ENCODE results near the gene RGS18.
A peak's percentile ranks its signal among the peaks of the same experiment; 100 is the strongest.

RGS18 gene

DNA sequence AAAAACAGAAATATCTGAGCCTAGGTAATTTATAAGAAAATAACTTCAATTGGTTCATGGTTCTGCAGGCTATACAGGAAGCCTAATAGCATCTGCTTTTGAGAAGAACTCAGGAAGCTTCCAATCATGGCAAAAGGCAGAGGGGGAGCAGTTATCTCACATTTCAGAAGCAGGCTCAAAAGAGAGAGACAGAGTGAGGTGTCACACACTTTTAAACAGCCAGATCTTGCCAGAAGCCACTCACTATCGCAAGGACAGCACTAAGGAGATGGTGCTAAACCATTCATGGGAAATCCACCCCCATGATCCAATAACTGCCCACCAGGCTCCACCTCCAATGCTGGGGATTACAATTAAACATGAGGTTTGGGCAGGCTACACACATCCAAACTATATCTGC is 25.5 kb downstream of the RGS18 start:
- DNase-seq (ENCODE audit: low read depth): no peak
- no peak overlapping the region for H3K4me3 ChIP-seq (ENCODE audit: low read depth, low read length)
- TF ChIP-seq MAX (IDR thresholded peaks at IDR 0.05; ENCODE audit: low read depth, low read length): no peak
- no peak for TF ChIP-seq MYC (IDR thresholded peaks at IDR 0.05; ENCODE audit: low read depth, low read length)
- TF ChIP-seq, protein P1, sequence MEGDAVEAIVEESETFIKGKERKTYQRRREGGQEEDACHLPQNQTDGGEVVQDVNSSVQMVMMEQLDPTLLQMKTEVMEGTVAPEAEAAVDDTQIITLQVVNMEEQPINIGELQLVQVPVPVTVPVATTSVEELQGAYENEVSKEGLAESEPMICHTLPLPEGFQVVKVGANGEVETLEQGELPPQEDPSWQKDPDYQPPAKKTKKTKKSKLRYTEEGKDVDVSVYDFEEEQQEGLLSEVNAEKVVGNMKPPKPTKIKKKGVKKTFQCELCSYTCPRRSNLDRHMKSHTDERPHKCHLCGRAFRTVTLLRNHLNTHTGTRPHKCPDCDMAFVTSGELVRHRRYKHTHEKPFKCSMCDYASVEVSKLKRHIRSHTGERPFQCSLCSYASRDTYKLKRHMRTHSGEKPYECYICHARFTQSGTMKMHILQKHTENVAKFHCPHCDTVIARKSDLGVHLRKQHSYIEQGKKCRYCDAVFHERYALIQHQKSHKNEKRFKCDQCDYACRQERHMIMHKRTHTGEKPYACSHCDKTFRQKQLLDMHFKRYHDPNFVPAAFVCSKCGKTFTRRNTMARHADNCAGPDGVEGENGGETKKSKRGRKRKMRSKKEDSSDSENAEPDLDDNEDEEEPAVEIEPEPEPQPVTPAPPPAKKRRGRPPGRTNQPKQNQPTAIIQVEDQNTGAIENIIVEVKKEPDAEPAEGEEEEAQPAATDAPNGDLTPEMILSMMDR (IDR thresholded peaks at IDR 0.05; ENCODE audit: low read depth, low read length): no peak
- TF ChIP-seq POLR2A (IDR thresholded peaks at IDR 0.05; ENCODE audit: extremely low read depth, insufficient read length): no peak

DNA sequence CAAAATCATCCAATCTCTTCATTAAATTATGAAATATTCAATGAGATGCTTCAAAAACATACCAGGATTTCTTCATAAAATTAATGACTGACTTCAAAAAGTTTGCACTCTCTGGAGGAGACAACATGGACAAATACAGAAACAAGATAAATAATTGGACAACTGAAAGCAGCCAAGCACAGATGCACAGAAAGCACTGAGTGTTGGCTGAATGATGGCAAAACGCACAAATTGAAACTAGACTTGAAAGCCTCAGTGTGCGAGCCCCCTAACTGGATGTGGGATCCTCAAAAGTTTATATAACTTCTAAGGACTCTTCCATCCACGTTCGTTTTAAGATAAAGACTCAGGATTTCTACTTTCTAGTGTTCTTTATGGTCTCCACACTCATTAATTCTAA is 27.9 kb downstream of the RGS18 start:
- TF ChIP-seq, protein P1 (IDR thresholded peaks at IDR 0.05; ENCODE audit: low read depth, low read length): no peak
- TF ChIP-seq MAX (IDR thresholded peaks at IDR 0.05; ENCODE audit: low read depth, low read length): no peak
- no peak for TF ChIP-seq MYC (IDR thresholded peaks at IDR 0.05; ENCODE audit: low read depth, low read length)
- TF ChIP-seq POLR2A (IDR thresholded peaks at IDR 0.05; ENCODE audit: extremely low read depth, insufficient read length): no peak
- no peak overlapping the region for H3K4me3 ChIP-seq (ENCODE audit: low read depth, low read length)
- no peak for DNase-seq (ENCODE audit: low read depth)

DNA sequence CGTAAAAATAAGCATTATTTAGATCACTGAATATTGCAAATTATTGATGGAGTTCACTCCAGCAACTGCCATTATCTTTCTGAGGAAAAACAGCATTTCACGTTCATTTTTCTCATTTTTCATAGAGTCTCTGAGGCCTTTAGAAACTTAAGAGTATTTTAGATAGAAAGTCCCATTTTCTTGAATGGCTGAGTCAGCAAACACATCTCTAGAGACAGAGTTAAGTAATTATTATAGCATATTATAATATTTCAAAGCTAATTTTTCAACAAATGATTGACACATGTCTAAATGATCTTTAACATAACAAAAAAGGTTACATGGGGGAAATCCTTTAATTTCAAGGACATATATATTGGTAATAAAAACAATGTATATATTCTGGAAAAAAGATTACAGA is 31.8 kb downstream of the RGS18 start:
- no peak for DNase-seq (ENCODE audit: low read depth)
- TF ChIP-seq, protein P1 (IDR thresholded peaks at IDR 0.05; ENCODE audit: low read depth, low read length): no peak
- H3K4me3 ChIP-seq (ENCODE audit: low read depth, low read length): no peak overlapping the region

DNA sequence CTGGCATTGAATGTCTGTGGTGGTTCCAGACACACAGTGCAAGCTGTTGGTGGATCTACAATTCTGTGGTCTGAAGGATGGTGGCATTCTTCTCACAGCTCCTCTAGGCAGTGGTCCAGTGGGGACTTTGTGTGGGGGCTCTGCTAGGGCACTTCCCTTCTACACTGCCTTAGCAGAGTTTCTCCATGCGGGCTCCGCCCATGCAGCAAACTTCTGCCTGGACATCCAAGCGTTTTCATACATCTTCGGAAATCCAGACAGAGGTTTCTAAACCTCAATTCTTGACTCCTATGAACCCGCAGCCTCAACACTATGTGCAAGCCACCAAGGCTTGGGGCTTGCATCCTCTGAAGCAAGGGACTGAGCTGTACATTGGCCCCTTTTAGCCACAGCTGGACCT is 43.0 kb downstream of the RGS18 start:
- TF ChIP-seq POLR2A (IDR thresholded peaks at IDR 0.05; ENCODE audit: extremely low read depth, insufficient read length): no peak
- DNase-seq (ENCODE audit: low read depth): peak; percentile 9

DNA sequence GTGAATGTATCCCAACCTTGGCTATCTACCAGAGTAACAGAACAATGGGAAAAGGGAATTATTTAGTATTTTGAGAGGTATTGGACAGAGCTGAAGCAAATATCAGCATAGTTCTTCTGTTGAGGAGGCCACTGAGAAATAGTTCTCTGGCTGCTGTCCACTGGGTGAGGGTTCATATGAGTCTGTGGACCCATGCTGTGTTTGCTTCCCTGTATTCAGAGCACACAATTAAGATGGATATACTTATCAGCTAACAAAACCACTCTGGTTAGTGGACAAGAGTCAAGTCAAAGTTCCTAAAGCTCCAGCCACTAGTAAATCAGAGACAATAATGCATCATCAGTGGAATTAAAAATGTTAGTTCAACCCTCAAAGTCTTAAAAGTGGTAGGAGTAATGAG is 66.1 kb downstream of the RGS18 start:
- no peak overlapping the region for H3K4me3 ChIP-seq (ENCODE audit: low read depth, low read length)
- TF ChIP-seq MAX (IDR thresholded peaks at IDR 0.05; ENCODE audit: low read depth, low read length) (no peak), MYC (IDR thresholded peaks at IDR 0.05; ENCODE audit: low read depth, low read length) (no peak), POLR2A (IDR thresholded peaks at IDR 0.05; ENCODE audit: extremely low read depth, insufficient read length) (no peak)
- TF ChIP-seq, protein P1 (IDR thresholded peaks at IDR 0.05; ENCODE audit: low read depth, low read length): no peak
- no peak for DNase-seq (ENCODE audit: low read depth)

More for the DNA sequence above, 43.0 kb downstream of the RGS18 start:
- H3K4me3 ChIP-seq (ENCODE audit: low read depth, low read length): no peak overlapping the region

DNA sequence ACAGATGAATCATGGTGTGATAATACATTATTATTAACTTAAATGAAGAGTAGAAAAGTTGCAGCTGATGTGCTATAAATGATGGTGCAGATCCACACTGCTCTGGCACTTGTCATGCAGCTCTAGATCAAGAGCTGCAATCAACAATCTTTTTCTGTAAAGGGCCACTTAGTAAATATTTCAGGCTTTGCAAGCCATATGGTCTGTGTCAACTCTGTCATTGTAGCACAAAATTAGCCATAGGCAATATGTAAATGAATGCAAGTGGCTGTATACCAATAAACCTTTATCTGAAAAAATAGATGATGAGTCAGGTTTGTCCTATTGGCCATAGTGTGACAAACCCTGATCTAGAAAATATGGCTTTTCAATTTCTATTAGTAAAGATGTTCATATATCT is 66.6 kb downstream of the RGS18 start:
- no peak overlapping the region for H3K4me3 ChIP-seq (ENCODE audit: low read depth, low read length)
- TF ChIP-seq MAX (IDR thresholded peaks at IDR 0.05; ENCODE audit: low read depth, low read length) (no peak), POLR2A (IDR thresholded peaks at IDR 0.05; ENCODE audit: extremely low read depth, insufficient read length) (no peak), MYC (IDR thresholded peaks at IDR 0.05; ENCODE audit: low read depth, low read length) (no peak)
- TF ChIP-seq, protein P1 (IDR thresholded peaks at IDR 0.05; ENCODE audit: low read depth, low read length): no peak
- no peak for DNase-seq (ENCODE audit: low read depth)
